NT2/D1 (cell line): ENCODE measurements around the gene CDK6.

Source experiments
- SUZ12 ChIP-seq: IDR thresholded peaks from 2 replicates; pipeline ENCODE4 v1.6.1; 2011; ENCODE audit not compliant: insufficient read length, insufficient read depth; ENCODE audit errors: extremely low read depth
- ZNF274 ChIP-seq: IDR thresholded peaks from 2 replicates; pipeline ENCODE4 v1.6.1; 2011; ENCODE audit warnings: mild to moderate bottlenecking, low read depth, low read length

DNA sequence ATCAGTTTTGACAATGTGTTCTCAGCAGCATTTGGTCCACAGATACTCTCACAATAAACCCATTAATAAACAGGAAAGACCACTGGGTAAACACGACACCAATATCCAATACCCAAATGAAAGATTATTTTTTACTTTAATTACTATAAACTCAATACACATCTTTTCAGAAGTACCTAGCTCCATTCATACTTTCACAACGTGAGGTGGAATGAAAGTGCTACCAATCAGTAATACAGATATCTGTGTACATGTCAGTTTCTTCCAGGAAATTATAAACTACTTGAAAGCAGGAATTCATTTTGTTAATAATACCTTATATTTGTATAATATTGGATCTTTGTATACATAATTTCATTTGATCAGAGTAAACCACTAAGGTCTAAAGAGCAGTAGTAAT, 11.9 kb downstream of the CDK6 start:
- TF ChIP-seq SUZ12 = no peak
- TF ChIP-seq ZNF274 = no peak
